ENCODE results near the gene ACAA2. TPM values are rescaled to one million over a fixed set of nuclear protein-coding genes. Genes with fewer than 3 reads are reported as not detected.

ACAA2 gene
- total RNA-seq, 1 experiment from 2014 or later = 50.8 TPM

DNA sequence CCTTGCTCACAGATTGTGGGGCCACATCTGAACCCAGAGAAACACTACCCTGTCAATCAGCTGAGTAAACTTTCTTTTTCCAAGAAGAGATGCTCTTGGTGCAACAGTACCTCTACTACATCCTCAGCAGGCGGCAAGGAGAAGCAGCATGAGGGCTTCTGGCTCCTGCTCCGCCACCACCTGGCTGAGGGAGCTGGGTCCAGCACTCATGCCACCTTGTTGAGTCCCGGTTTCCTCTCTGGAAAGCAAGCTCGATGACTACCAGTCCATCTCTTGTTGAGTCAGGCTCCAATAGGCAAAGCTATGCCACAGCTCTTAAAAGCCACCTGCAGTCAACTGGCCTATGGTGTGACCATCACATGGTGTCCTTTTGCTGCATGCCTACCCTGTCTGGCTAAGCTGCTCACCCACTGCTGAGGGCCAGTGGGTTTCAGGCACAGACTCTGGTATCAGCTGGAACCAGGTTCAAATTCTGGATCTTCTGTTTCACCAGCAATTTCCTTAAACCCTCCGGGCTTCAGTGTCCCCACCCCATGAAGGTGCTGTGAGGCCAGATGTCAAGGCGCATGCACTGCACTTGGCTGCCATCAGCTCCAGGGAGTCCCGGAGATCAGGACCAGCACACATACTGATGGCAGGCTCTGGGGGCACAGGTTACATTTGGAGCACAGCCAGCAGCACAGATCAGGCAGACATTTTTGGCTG is 42.5 kb upstream of the ACAA2 start:
- H3K27me3 ChIP-seq (ENCODE audit: control insufficient read depth, insufficient read depth, low read length) = no peaks in the 10 kb centered on the region
- no TSS peak for BruUV-seq (replicated peaks)
- no peak overlapping the region for H3K27ac ChIP-seq (ENCODE audit: low read length)
- no peaks in the 10 kb centered on the region for H3K36me3 ChIP-seq (ENCODE audit: control insufficient read depth, insufficient read depth, low read length)
- ChIA-PET CTCF (no interaction called here), POLR2A (no interaction called here)
- no peak overlapping the region for H3K4me3 ChIP-seq (ENCODE audit: low read depth in 2 of 2, low read length in 2 of 2)
- no peak for ATAC-seq
- TF ChIP-seq TCF7L2 (IDR thresholded peaks at IDR 0.05; ENCODE audit: low read depth, low read length) (no peak), SIN3A (IDR thresholded peaks at IDR 0.05; ENCODE audit: borderline replicate concordance, insufficient read depth, low read depth, low read length) (no peak), POLR2AphosphoS5 (IDR thresholded peaks at IDR 0.05; ENCODE audit: low read depth, low read length) (no peak)
- TF ChIP-seq, protein P1, sequence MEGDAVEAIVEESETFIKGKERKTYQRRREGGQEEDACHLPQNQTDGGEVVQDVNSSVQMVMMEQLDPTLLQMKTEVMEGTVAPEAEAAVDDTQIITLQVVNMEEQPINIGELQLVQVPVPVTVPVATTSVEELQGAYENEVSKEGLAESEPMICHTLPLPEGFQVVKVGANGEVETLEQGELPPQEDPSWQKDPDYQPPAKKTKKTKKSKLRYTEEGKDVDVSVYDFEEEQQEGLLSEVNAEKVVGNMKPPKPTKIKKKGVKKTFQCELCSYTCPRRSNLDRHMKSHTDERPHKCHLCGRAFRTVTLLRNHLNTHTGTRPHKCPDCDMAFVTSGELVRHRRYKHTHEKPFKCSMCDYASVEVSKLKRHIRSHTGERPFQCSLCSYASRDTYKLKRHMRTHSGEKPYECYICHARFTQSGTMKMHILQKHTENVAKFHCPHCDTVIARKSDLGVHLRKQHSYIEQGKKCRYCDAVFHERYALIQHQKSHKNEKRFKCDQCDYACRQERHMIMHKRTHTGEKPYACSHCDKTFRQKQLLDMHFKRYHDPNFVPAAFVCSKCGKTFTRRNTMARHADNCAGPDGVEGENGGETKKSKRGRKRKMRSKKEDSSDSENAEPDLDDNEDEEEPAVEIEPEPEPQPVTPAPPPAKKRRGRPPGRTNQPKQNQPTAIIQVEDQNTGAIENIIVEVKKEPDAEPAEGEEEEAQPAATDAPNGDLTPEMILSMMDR (IDR thresholded peaks at IDR 0.05) = no peak
- TF ChIP-seq, protein P2, sequence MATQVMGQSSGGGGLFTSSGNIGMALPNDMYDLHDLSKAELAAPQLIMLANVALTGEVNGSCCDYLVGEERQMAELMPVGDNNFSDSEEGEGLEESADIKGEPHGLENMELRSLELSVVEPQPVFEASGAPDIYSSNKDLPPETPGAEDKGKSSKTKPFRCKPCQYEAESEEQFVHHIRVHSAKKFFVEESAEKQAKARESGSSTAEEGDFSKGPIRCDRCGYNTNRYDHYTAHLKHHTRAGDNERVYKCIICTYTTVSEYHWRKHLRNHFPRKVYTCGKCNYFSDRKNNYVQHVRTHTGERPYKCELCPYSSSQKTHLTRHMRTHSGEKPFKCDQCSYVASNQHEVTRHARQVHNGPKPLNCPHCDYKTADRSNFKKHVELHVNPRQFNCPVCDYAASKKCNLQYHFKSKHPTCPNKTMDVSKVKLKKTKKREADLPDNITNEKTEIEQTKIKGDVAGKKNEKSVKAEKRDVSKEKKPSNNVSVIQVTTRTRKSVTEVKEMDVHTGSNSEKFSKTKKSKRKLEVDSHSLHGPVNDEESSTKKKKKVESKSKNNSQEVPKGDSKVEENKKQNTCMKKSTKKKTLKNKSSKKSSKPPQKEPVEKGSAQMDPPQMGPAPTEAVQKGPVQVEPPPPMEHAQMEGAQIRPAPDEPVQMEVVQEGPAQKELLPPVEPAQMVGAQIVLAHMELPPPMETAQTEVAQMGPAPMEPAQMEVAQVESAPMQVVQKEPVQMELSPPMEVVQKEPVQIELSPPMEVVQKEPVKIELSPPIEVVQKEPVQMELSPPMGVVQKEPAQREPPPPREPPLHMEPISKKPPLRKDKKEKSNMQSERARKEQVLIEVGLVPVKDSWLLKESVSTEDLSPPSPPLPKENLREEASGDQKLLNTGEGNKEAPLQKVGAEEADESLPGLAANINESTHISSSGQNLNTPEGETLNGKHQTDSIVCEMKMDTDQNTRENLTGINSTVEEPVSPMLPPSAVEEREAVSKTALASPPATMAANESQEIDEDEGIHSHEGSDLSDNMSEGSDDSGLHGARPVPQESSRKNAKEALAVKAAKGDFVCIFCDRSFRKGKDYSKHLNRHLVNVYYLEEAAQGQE (IDR thresholded peaks at IDR 0.05; ENCODE audit: insufficient read depth in 1 of 2, low read depth in 2 of 2, low read length in 1 of 2) = no peak
- in situ Hi-C loops (cut with HindIII; ENCODE audit: low pct_unique_long_range_greater_than_20kb, low sequenced_read_pairs) = no loop called here
- no peak for DNase-seq (ENCODE audit: low read depth, low spot score)
- no peaks in the 10 kb centered on the region; the same call in 1 of the 2 replicates for H3K4me1 ChIP-seq (ENCODE audit: control insufficient read depth, insufficient read depth, low read length)
- no peaks in the 10 kb centered on the region for H3K9me3 ChIP-seq (ENCODE audit: control insufficient read depth, insufficient read depth, low read depth, low read length)
- intact Hi-C loops (cut with micrococcal nuclease; ENCODE audit: unreplicated experiment) = no loop called here

DNA sequence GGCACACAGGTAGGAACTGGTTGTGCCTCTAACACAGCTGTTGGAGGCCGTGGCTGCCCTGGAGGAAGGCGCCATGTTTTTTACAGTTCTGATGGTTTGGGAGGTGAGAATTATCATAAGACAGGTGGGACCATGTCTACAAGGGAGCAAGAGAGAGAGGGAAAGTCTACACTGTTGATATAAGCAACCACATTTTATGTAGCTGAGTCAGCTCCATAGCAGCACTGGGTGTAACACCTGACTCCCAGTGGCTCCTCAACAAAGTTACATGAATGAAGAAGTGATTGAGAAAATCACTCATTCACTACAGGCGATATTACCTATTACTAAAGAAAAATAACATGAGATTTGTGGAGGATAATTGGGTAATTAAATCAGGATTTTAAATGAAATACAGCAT is 41.3 kb upstream of the ACAA2 start:
- H3K27me3 ChIP-seq (ENCODE audit: control insufficient read depth, insufficient read depth, low read length) = no peaks in the 10 kb centered on the region
- in situ Hi-C loops (cut with HindIII; ENCODE audit: low pct_unique_long_range_greater_than_20kb, low sequenced_read_pairs) = no loop called here
- CTCF ChIA-PET = no interaction called here
- no peak for ATAC-seq
- no peaks in the 10 kb centered on the region; the same call in 1 of the 2 replicates for H3K4me1 ChIP-seq (ENCODE audit: control insufficient read depth, insufficient read depth, low read length)
- no peaks in the 10 kb centered on the region for H3K9me3 ChIP-seq (ENCODE audit: control insufficient read depth, insufficient read depth, low read depth, low read length)
- no peaks in the 10 kb centered on the region for H3K36me3 ChIP-seq (ENCODE audit: control insufficient read depth, insufficient read depth, low read length)
- TF ChIP-seq, protein P1 (IDR thresholded peaks at IDR 0.05) = no peak
- TF ChIP-seq SIN3A (IDR thresholded peaks at IDR 0.05; ENCODE audit: borderline replicate concordance, insufficient read depth, low read depth, low read length) (no peak), TCF7L2 (IDR thresholded peaks at IDR 0.05; ENCODE audit: low read depth, low read length) (no peak), POLR2AphosphoS5 (IDR thresholded peaks at IDR 0.05; ENCODE audit: low read depth, low read length) (no peak)
- TF ChIP-seq, protein P2 (IDR thresholded peaks at IDR 0.05; ENCODE audit: insufficient read depth in 1 of 2, low read depth in 2 of 2, low read length in 1 of 2) = no peak
- no TSS peak for BruUV-seq (replicated peaks)
- intact Hi-C loops (cut with micrococcal nuclease; ENCODE audit: unreplicated experiment) = no loop called here
- POLR2A ChIA-PET = no interaction called here
- no peak for DNase-seq (ENCODE audit: low read depth, low spot score)
- no peak overlapping the region for H3K27ac ChIP-seq (ENCODE audit: low read length)
- H3K4me3 ChIP-seq (ENCODE audit: low read depth in 2 of 2, low read length in 2 of 2) = no peak overlapping the region
